ENCODE results near the gene TSHR.
"Not testable (repeated sequence)": the region's sequence is repeated elsewhere in the genome, so short reads cannot be mapped to it uniquely, and the experiment has no call there.

The TSHR gene

GRCh38 chr14:80996049-80996901 is 40.9 kb downstream of the TSHR start:
- peak; percentile 74 for DNase-seq (ENCODE audit: low spot score)

GRCh38 chr14:81001447-81001846 is 46.0 kb downstream of the TSHR start:
- DNase-seq (ENCODE audit: low spot score) = no peak

- no peak for DNase-seq (ENCODE audit: low spot score)
Measured at GRCh38 chr14:81004575-81004974, 49.2 kb downstream of the TSHR start.

GRCh38 chr14:81005540-81006228 is 50.3 kb downstream of the TSHR start:
- DNase-seq (ENCODE audit: low spot score) = no peak

DNA sequence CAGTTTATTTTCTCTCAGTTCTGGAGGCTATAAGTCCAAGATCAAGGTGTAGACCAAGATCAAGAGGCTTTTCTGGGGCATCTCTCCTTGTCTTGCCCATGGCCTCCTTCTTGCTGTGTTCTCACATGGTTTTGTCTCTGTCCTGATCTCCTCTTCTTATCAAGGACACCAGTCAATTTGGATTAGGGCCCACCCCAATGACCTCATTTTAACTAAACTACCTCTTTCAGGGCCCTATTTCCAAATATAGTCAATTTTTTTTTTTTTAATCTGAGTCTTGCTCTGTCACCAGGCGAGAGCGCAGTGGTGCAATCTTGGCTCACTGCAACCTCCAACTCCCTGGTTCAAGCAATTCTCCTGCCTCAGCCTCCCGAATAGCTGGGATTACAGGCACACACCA is 50.8 kb downstream of the TSHR start:
- no peak for DNase-seq (ENCODE audit: low spot score)

- no peak for DNase-seq (ENCODE audit: low spot score)
Measured at GRCh38 chr14:81007131-81007530, 51.7 kb downstream of the TSHR start.

- DNase-seq (ENCODE audit: low spot score) = no peak
Measured at GRCh38 chr14:81009346-81009745, 53.9 kb downstream of the TSHR start.

DNA sequence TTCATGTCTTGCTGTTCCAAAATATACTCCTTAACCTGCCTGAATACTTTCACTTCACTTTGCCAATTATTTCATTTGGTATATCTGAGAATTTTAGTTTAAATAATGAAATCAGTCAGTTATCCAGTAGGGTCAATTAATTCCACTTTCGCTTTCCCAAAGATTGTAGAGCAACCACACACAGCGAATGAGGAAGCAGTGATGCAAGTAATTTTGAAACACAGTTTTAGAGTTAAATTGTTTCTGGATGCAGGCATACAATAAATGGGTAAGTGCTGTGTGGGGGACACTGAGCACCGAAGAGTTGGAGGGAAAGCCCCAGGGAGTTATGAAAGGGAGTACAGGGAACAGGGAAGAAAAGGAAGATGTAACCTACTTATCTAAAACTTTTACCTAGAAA is 62.8 kb downstream of the TSHR start:
- no peak for DNase-seq (ENCODE audit: low spot score)

GRCh38 chr14:81018684-81019083 is 63.3 kb downstream of the TSHR start:
- no peak for DNase-seq (ENCODE audit: low spot score)

DNA sequence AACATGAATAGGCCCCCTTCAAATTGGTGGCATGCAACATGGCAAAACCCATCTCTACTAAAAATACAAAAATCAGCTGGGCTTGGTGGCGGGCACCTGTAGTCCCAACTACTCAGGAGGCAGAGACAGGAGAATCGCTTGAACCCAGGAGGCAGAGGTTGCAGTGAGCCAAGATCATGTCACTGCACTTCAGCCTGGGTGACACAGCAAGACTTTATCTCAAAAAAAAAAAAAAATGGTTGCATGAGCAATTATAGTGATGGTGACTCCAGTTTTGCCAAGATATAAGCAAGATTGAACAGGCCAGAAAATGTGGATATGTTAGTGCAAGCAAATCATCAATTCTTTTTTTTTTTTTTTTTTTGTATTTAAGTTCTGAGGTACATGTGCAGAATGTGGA is 63.7 kb downstream of the TSHR start:
- not testable (repeated sequence) for DNase-seq (ENCODE audit: low spot score)

- DNase-seq (ENCODE audit: low spot score) = no peak
Measured at GRCh38 chr14:81023095-81023710, 67.8 kb downstream of the TSHR start.

- DNase-seq (ENCODE audit: low spot score) = no peak
Measured at GRCh38 chr14:81028461-81028860, 73.0 kb downstream of the TSHR start.

GRCh38 chr14:81031488-81031887 is 76.1 kb downstream of the TSHR start:
- no peak for DNase-seq (ENCODE audit: low spot score)

- DNase-seq (ENCODE audit: low spot score) = peak; percentile 7
Measured at GRCh38 chr14:81033698-81034240, 78.3 kb downstream of the TSHR start.

DNA sequence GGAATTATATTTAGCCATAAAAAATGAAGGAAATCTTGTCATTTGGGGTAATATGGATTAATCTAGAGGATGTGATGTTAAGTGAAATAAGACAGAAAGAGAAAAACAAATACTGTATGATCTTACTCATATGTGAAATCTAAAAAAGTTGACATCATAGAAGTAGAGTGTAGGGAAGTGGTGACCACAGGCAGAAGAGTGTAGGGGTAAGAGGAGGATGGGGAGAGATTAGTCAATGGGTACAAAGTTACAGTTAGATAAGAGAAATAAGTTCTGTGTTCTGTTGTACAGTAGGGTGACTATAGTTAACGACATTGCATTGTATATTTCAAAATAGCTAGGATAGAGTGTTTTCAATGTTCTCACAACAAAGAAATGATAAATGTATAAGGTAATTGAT is 87.0 kb downstream of the TSHR start:
- DNase-seq (ENCODE audit: low spot score) = no peak

- no peak for DNase-seq (ENCODE audit: low spot score)
Measured at GRCh38 chr14:81051547-81051946, 96.1 kb downstream of the TSHR start.

GRCh38 chr14:81054057-81054456 is 98.6 kb downstream of the TSHR start:
- not testable (repeated sequence) for DNase-seq (ENCODE audit: low spot score)

- no peak for DNase-seq (ENCODE audit: low spot score)
Measured at GRCh38 chr14:81055971-81056370, 100.5 kb downstream of the TSHR start.

- DNase-seq (ENCODE audit: low spot score) = no peak
Measured at GRCh38 chr14:81062380-81062779, 107.0 kb downstream of the TSHR start.

DNA sequence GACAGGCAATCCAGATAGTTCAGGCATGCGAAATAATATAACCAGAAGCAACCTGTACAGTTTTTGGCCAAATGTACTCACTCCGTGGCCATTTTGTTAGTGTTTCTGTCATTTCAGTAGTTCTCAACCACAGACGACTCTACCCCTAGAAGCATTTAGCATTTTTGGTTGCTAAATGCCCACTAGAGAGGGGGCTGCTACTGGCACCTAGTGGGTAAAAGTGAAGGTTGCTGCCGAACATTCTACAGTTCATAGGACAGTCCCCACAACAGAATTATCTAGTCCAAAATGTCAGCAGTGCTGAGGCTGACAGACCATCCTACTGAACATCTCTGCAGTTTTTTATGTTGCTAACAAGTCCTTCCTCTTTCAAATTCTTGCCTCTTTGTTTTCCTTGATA is 107.4 kb downstream of the TSHR start:
- peak; percentile 5 for DNase-seq (ENCODE audit: low spot score)

DNA sequence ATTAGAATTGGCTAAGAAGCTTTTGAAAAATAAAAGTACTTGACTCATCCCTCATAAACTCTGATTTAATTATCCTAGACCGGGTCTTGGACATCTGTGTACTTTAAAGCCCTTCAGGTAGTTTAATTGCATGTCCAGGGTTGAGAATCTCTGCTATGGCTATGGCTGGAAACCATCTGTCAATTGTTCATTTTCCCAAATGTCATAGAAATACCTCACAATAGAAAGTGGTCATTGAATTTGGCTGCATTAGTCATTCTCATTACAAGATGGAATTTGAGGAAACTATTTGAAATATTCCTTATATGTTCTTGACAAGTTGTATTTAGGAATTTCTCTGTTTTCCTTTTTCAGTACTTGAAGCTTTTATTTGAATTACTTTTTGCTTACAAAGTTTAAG is 111.3 kb downstream of the TSHR start:
- DNase-seq (ENCODE audit: low spot score) = no peak

- DNase-seq (ENCODE audit: low spot score) = no peak
Measured at GRCh38 chr14:81067156-81067555, 111.7 kb downstream of the TSHR start.
